Measurements from ENCODE around the gene ZNF211. TPM values are rescaled to one million over a fixed set of nuclear protein-coding genes. Genes with fewer than 3 reads are reported as not detected.

The ZNF211 gene
- total RNA-seq, 1 donor from 2014 or later, result 7.1 TPM

- DNase-seq (ENCODE audit: low read depth, low spot score), result no peak
These were observed 22.5 kb downstream of the ZNF211 start for GRCh38 chr19:57655443-57655842.

- DNase-seq (ENCODE audit: low read depth, low spot score), result no peak
These were observed 23.4 kb downstream of the ZNF211 start for GRCh38 chr19:57656346-57656745.

GRCh38 chr19:57664269-57665127, 31.5 kb downstream of the ZNF211 start:
- DNase-seq (ENCODE audit: low read depth, low spot score), result no peak

GRCh38 chr19:57665261-57665806, 32.4 kb downstream of the ZNF211 start:
- DNase-seq (ENCODE audit: low read depth, low spot score), result no peak

- DNase-seq (ENCODE audit: low read depth, low spot score), result no peak
These were observed 34.3 kb downstream of the ZNF211 start for GRCh38 chr19:57667228-57667627.

- DNase-seq (ENCODE audit: low read depth, low spot score), result no peak
These were observed 35.7 kb downstream of the ZNF211 start, which contains the start of gene ZSCAN4 for GRCh38 chr19:57668635-57669034. TSS of gene ZSCAN4 (plus strand) at chr19:57668935. CDS start at chr19:57676146, 7,211 bp downstream.

- no peak for DNase-seq (ENCODE audit: low read depth, low spot score)
These were observed 38.3 kb downstream of the ZNF211 start for GRCh38 chr19:57671124-57671895.

GRCh38 chr19:57672466-57672865, 39.5 kb downstream of the ZNF211 start:
- no peak for DNase-seq (ENCODE audit: low read depth, low spot score)

- DNase-seq (ENCODE audit: low read depth, low spot score), result no peak
These were observed 42.9 kb downstream of the ZNF211 start for GRCh38 chr19:57675881-57676280.

GRCh38 chr19:57682226-57682766, 49.3 kb downstream of the ZNF211 start:
- no peak for DNase-seq (ENCODE audit: low read depth, low spot score)

GRCh38 chr19:57686727-57687126, 53.8 kb downstream of the ZNF211 start:
- DNase-seq (ENCODE audit: low read depth, low spot score), result no peak

- no peak for DNase-seq (ENCODE audit: low read depth, low spot score)
These were observed 54.5 kb downstream of the ZNF211 start for GRCh38 chr19:57687363-57688010.

GRCh38 chr19:57688011-57688763, 55.2 kb downstream of the ZNF211 start:
- DNase-seq (ENCODE audit: low read depth, low spot score), result no peak

- no peak for DNase-seq (ENCODE audit: low read depth, low spot score)
These were observed 56.8 kb downstream of the ZNF211 start for GRCh38 chr19:57689750-57690149.

Other genes with a start within 250 kb of the ZNF211 start
- 14.2 and 16.6 TPM in 2 replicates for gene ZNF548, start 243.3 kb upstream of the ZNF211 start, total RNA-seq
- 10.0 and 10.1 TPM in 2 replicates for gene ZNF17, start 222.0 kb upstream of the ZNF211 start, total RNA-seq
- 12.2 and 14.9 TPM in 2 replicates for gene ZNF749, start 197.8 kb upstream of the ZNF211 start, total RNA-seq
- 0.20 and 0.35 TPM in 2 replicates for gene VN1R1, start 176.0 kb upstream of the ZNF211 start, total RNA-seq
- gene ZNF772, start 155.6 kb upstream of the ZNF211 start, total RNA-seq, result 14.1 and 25.7 TPM in 2 replicates
- gene ZNF419, start 145.4 kb upstream of the ZNF211 start, total RNA-seq, result 8.6 and 13.6 TPM in 2 replicates
- gene ZNF773, start 133.2 kb upstream of the ZNF211 start, total RNA-seq, result 10.2 and 10.6 TPM in 2 replicates
- 4.2 and 5.6 TPM in 2 replicates for gene ZNF549, start 105.8 kb upstream of the ZNF211 start, total RNA-seq
- 5.3 and 6.3 TPM in 2 replicates for gene ZNF550, start 73.3 kb upstream of the ZNF211 start, total RNA-seq
- gene ZNF416, start 54.3 kb upstream of the ZNF211 start, total RNA-seq, result 4.4 and 5.4 TPM in 2 replicates
- 2.8 and 6.5 TPM in 2 replicates for gene ZIK1, start 49.0 kb upstream of the ZNF211 start, total RNA-seq
- gene ZNF530, start 33.3 kb upstream of the ZNF211 start, total RNA-seq, result 5.0 and 5.7 TPM in 2 replicates
- gene ZNF134, start 18.9 kb upstream of the ZNF211 start, total RNA-seq, result 15.4 and 19.0 TPM in 2 replicates
- not detected in 2 replicates for gene ZSCAN4, start 35.8 kb downstream of the ZNF211 start, total RNA-seq
- 8.7 and 9.8 TPM in 2 replicates for gene ZNF551, start 48.8 kb downstream of the ZNF211 start, total RNA-seq
- gene ZNF154, start 76.0 kb downstream of the ZNF211 start, total RNA-seq, result 0.92 and 6.0 TPM in 2 replicates
- gene ZNF671, start 94.5 kb downstream of the ZNF211 start, total RNA-seq, result 4.7 and 9.3 TPM in 2 replicates
- 13.2 and 13.4 TPM in 2 replicates for gene ZNF776, start 113.6 kb downstream of the ZNF211 start, total RNA-seq
- gene ZNF586, start 136.5 kb downstream of the ZNF211 start, total RNA-seq, result 10.3 and 17.6 TPM in 2 replicates
- gene ZNF552, start 181.7 kb downstream of the ZNF211 start, total RNA-seq, result 5.8 and 9.2 TPM in 2 replicates
- gene ZNF587B, start 197.1 kb downstream of the ZNF211 start, total RNA-seq, result 24.7 and 29.6 TPM in 2 replicates
- gene ZNF587, start 216.7 kb downstream of the ZNF211 start, total RNA-seq, result 20.7 and 21.5 TPM in 2 replicates